Ramos (cell line): ENCODE results near the gene SLC25A19.

Source experiments
- in situ Hi-C: fragments of 300-500 bp; cut with MboI; formaldehyde crosslinking; loops from one replicate; pipeline ENCODE4 v1.14.3; 2022; ENCODE audit warnings: low sequenced_read_pairs; ENCODE audit not compliant: unreplicated experiment

Gene SLC25A19

GRCh38 chr17:75289115-75289831 is at the start of gene SLC25A19:
Gene SLC25A19, minus strand, starts transcription at chr17:75289433. Its CDS starts 2,669 bp downstream, at chr17:75286764.
- in situ Hi-C loops: no loop called here

- in situ Hi-C loops: no loop called here
Observed at GRCh38 chr17:75338335-75338734, 49.1 kb upstream of the SLC25A19 start.

- in situ Hi-C loops: no loop called here
Observed at GRCh38 chr17:75335315-75335714, 46.1 kb upstream of the SLC25A19 start.

- in situ Hi-C loops: no loop called here
Observed at GRCh38 chr17:75334723-75335122, 45.5 kb upstream of the SLC25A19 start.

- in situ Hi-C loops: no loop called here
Observed at GRCh38 chr17:75331671-75332070, 42.4 kb upstream of the SLC25A19 start.

- in situ Hi-C loops: no loop called here
Observed at GRCh38 chr17:75327757-75328156, 38.5 kb upstream of the SLC25A19 start.

- in situ Hi-C loops: no loop called here
Observed at GRCh38 chr17:75326226-75326848, 37.1 kb upstream of the SLC25A19 start.

- in situ Hi-C loops: no loop called here
Observed at GRCh38 chr17:75325827-75326225, 36.6 kb upstream of the SLC25A19 start.

GRCh38 chr17:75325348-75325747 is 36.1 kb upstream of the SLC25A19 start:
- in situ Hi-C loops: no loop called here

GRCh38 chr17:75321506-75321905 is 32.3 kb upstream of the SLC25A19 start:
- in situ Hi-C loops: loop anchor here (5.0 kb wide), 1 partner anchor 91 kb away; no protein-coding TSS in a partner anchor

GRCh38 chr17:75319904-75320691 is 30.9 kb upstream of the SLC25A19 start:
- in situ Hi-C loops: loop anchor here (5.0 kb wide), 1 partner anchor 92 kb away; no protein-coding TSS in a partner anchor

- in situ Hi-C loops: no loop called here
Observed at GRCh38 chr17:75318615-75319222, 29.5 kb upstream of the SLC25A19 start.

- in situ Hi-C loops: no loop called here
Observed at GRCh38 chr17:75318211-75318610, 29.0 kb upstream of the SLC25A19 start.

- in situ Hi-C loops: no loop called here
Observed at GRCh38 chr17:75317671-75318070, 28.4 kb upstream of the SLC25A19 start.

GRCh38 chr17:75316253-75316652 is 27.0 kb upstream of the SLC25A19 start:
- in situ Hi-C loops: no loop called here

GRCh38 chr17:75315541-75316243 is 26.5 kb upstream of the SLC25A19 start:
- in situ Hi-C loops: no loop called here

- in situ Hi-C loops: no loop called here
Observed at GRCh38 chr17:75313941-75314551, 24.8 kb upstream of the SLC25A19 start.

GRCh38 chr17:75308732-75309629 is 19.7 kb upstream of the SLC25A19 start:
- in situ Hi-C loops: no loop called here
